Ramos (cell line): ENCODE results near the gene TPPP.
"Not testable (repeated sequence)": the region's sequence is repeated elsewhere in the genome, so short reads cannot be mapped to it uniquely, and the experiment has no call there.

ENCODE experiments used
- in situ Hi-C: fragments of 300-500 bp; cut with MboI; formaldehyde crosslinking; loops from one replicate; pipeline ENCODE4 v1.14.3; 2022; ENCODE audit warnings: low sequenced_read_pairs; ENCODE audit not compliant: unreplicated experiment

Gene TPPP

DNA sequence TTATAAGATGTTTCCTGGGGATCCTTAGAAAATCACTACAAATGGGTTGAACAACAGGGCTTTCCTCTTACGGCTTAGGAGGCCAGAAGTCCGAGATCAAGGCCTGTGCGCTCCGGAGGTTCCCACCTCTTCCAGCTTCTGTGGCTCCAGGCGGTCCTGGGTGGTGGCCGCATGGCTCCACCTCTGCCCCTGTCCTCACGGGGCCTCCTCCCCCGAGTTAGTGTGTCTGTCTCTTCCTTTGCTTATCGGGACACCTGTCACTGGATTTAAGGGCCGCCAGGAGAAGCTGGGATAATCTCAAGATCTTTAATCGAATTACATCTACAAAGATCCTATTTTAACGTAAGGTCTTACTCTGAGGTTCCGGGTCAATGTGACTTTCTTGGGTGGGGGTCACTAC, 2.3 kb upstream of the TPPP start:
- in situ Hi-C loops = not testable (repeated sequence)

DNA sequence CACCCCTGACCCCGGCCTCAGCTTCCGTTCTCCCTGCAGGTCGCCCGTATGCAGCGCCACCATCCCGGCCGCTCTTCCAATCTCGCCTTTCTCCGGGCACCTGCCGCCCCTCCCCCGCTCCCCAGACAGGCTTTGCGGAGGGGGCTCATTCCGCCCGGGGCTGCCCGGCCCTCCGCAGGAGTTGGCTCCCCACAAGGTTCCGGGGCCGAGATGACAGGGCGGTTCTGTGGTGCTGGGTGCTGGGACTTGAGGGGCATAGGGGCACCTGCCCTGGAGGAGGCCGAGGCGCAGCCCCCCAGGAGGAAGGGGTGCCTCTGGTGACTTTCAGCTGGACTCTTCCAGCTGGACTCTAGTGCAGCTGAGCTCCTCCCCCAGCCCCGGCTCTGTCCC, 885 bp upstream of the TPPP start:
- in situ Hi-C loops = not testable (repeated sequence)

DNA sequence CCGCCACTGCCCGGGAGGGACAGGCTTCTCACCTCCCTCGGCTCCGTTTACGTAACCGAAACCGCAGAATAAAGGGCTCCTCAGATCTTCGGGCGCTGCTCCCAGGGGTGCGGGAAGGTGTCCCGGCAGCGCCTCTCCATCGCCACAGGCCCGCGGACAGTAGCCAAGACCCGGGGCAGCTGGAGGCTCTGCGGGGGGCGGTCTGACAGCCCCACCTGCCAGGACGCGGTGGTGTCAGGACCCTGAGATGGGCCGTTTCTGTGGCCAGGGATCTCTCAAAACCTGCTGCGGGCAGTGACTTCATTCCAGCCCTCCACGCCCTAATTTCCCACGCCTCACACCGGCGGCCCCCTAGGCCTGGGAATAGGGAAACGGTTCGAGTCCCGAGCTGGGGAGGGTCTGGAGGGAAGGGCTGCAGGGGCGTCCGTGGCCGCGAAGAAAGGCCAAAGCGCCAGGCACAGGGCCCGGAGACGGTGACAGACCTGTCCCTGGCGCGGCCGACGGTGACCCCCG, 567 bp downstream of the TPPP start:
- in situ Hi-C loops = not testable (repeated sequence)

DNA sequence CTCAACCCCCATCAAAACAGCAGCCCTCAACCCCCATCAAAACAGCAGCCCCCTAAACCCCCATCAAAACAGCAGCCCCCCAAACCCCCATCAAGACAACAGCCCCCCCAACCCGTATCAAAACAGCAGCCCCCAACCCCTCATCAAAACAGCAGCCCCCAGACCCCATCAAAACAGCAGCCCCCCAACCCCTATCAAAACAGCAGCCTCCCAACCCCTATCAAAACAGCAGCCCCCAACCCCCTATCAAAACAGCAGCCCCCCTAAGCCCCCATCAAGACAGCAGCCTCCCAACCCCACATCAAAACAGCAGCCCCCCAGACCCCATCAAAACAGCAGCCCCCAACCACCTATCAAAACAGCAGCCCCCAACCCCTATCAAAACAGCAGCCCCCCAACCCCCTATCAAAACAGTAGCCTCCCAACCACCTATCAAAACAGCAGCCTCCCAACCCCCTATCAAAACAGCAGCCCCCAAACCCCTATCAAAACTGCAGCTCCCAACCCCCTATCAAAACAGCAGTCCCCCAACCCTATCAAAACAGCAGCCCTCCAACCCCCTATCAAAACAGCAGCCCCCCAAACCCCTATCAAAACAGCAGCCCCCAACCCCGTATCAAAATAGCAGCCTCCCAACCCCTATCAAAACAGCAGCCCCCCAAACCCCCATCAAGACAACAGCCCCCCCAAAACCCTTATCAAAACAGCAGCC, 1.2 kb downstream of the TPPP start:
- in situ Hi-C loops = no loop called here

DNA sequence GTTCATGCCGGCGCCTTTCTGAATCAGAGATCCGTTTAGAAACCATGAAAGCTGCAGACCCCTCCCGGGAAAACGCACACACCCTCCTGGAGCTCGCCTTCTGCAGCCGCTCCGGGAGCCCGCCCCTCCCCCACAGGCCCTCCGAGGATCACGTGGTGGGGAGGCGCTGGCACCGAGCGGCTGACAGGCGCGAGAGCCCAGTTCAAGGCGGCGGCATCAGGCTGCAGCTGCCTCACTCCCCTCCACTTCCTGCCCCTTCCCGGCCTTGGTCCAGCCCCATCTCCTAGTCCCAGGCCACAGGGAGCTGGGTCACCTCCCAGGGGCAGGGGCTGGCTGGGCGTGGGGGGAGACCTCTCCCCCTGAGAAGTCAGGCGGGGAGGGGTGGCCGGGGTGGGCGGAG, 2.1 kb downstream of the TPPP start:
- in situ Hi-C loops = not testable (repeated sequence)

DNA sequence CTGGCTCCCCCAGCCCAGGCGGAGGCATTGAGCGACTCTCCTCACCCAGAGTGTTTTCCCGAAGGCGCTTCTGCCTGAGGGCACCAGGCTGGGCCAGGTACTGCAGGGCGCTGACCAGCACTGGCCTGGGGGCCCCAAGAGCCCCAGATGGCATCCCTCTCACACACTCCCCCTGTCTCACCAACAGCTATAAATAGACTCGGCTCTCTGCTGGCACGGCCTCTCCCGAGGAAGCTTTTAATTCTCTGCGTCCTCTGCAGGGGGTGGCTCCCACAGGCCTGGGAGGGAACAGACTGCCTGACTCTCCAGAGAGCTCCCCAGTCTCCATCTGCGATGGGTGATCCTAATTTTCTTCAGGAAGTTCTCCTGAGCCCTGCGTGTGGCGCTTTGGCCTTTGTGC, 2.9 kb downstream of the TPPP start:
- in situ Hi-C loops = not testable (repeated sequence)

DNA sequence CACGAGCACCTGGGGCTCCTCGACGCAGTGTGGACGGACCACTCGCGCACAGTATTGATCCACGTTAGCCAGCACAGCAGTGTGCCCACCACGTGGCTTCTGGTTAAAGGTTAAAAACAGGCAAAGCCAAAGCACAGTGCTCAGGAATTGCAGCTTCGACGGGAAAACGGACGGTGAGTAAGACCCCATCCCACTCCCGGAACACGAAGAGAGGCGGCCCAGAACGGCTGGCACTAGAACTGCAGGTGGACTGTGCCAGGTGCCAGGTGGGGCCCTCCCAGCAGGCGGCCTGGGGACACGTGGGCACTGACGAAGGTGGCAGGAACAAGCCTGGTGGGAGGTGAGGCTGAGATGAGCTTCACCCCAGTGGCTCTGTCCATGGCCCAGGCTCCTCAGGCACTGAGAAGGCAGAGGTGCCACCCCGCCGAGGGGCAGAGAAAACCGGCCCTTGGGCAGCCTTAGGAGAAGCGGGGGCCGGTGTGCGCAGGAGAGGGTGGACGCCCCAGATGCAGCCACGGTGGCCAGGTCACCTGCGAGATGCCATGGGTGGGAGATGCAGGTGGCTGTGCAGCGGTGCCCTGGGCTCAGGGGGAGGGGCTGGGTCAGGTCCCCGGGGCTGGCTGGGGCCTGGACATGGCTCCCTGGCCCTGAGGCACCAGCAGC, 4.7 kb downstream of the TPPP start:
- in situ Hi-C loops = not testable (repeated sequence)

DNA sequence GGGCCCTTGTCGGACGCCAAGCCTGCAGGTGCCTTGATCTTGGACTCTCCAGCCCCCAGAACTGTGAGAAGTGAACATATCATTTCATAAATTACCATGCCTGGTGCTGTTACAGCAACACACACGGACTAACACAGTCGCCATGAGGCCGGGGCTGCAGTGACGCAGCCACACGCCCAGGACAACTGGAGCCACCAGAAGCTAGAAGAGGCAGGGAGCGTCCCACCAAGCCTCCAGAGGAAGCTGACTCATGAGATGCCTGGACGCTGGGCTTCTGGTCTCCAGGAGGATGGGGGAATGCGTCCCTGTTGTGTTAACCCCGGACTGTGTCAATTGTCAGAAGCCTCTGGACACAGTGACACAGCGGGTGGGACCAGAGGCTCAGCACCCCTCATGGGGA, 6.2 kb downstream of the TPPP start:
- in situ Hi-C loops = not testable (repeated sequence)

DNA sequence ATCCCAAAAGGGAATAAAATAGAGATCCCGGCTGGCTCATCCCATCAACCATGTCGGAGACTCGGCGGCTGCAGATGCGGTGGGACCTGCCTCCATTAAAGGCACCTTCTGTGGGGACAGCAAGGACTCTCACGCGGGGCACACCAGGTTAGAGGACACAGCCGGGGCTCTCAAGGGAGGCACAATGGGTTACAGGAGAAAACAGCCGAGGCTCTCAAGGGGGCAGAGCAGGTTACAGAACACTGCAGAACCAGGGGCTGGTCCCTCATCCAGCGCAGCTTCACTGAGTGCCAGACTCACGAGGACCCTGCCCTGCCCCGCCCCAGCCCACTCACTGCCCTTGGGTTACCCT, 7.0 kb downstream of the TPPP start:
- in situ Hi-C loops = not testable (repeated sequence)

DNA sequence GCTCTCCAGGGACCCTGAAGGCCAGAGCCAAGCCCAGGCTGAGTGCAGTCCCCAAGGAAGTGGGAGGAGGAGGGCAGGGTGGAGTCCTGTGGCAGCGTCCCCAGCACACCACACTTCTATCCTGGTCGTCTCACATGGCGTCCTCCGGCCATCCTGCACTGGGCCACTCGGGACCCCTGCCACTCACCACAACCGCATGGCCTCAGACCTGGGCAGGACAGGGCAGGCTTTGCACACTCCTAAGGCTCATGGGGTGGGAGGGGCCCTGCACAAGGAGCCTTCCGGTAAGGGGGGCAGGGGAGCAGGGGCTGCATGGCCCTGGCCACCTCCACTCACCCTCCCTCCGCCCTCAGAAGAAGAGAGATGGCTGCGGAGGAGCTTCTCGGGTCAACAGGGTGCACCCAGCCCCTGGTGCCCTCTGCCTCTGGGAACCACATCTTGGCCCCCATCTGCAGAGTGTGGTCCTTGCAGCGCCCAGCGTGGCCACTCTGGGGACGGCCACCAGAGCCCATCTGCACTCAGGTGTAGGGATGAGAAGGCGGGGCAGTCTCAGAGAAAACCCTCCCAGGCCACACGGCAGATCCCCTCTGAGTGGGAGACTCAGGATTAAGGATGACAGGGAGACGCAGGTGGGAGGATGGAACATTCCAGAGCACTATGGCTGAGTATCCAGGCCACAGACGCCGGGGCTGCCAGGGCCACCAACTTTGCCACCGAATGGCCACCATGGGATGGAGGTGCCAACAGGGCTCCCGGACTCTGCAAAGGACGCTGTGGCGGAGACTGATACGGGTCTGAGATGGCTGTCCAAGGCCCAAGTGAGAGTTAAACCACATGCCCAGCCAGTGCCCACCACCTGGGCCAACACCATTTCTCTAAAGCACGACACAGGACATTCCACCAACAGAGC, 7.6 kb downstream of the TPPP start:
- in situ Hi-C loops = no loop called here

DNA sequence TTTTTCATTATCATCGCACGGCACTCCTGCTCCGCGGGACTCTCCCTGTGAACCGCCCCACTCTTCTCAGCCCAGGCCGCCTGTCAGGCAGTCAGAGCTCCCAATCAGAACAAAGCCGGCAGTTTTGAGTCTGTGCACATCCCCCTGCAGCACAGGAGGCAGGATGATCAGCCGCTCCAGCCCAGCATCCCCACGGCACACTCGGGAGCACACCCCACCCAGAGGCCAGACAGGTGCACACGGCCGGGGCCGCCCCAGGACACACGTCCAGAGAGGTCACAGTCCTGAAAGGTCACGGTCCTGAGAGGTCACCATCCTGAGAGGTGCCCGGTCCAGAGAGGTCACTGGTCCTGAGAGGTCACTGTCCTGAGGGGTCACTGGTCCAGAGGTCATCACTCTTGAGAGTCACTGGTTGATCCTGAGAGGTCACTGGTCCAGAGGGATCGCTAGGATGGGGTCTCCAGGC, 8.4 kb downstream of the TPPP start:
- in situ Hi-C loops = no loop called here

DNA sequence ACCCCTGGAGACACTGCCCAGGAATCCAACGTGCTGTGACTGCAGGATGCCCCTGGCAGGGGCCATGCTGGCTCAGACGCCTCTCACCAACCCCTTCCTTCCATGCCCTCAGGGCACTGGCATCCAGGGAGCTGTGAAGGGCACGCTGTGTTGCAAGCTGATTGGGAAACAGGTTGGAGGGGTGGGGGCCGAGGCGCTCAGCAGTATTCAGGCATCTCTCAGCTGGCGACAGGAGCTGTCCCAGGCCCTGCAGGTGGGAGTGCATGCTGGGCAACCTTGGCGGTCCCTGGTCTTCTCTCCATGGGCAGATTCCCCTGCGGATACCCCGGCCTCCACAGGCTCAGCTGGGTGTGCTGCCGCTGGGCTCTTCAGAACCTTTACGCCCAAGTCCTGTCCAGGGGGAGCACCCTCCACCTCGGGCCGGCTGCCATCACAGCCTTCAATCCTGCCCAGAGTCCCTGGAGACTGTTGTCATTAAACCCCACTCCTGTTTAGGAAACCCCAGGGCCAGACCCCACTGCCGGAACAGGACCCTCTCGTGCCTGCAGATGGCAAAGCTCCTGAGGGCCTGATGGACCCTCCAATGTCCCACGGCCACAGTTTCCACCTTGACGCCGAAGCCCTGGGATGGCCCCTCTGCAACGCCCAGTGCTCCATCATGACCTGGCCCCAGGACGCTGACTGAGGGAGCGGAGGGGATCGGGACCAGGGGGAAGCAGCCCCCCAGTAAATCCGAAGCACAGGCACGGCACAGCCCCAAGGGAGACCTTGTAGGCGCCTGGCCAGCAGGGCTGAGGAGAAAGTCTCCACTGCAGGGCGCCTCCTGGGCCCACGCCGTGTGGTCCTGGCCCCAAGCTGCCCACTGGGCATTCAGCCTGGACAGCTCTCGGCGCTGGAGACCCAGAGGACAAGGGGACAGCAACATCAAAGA, 9.3 kb downstream of the TPPP start:
- in situ Hi-C loops = no loop called here

DNA sequence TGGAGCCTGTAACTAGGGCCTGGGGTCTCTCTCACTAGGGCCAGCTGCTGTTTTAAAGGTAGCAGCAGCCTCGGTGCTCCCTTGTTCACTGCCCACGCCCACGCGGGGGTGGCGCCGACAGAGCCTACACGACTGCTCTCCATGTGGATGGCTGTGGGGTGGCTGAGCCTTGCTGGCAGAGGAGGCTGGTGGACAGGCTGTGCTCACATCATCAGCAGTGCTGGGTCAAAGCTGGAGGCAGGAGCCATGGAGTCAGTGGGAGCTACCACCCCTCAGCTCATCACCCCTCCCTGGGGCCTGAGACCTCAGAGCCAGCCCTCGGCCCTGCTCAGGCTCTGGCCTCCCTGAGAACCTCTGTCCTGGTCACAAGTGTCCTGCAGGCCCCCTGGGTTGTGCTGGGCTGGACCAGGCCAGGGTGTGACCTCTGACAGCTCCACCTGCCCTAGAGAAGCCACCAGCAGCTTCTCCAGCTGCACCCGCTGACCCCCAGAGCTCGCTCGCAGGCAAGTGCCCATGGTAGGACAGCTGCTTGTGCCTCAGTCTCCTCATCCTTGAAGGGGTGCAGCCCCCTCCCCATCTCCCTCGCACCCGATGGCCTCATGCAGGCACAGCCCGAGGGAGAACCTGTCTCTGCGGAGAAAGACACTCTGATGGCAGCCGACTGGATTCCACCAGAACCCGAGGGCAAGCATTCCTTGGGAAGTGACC, 10.3 kb downstream of the TPPP start:
- in situ Hi-C loops = not testable (repeated sequence)

DNA sequence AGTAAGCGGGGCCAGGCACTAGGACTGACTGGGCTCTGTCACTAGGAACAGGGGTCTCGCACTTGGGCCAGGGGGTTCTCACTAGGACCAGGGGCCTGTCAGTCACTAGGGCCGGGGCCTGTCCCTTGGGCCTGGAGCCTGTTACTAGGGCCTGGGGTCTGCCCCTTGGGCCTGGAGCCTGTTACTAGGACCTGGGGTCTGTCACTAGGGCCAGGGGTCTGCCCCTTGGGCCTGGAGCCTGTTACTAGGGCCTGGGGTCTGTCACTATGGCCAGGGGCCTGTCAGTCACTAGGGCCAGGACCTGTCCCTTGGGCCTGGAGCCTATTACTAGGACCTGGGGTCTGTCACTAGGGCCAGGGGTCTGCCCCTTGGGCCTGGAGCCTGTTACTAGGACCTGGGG, 10.9 kb downstream of the TPPP start:
- in situ Hi-C loops = not testable (repeated sequence)

DNA sequence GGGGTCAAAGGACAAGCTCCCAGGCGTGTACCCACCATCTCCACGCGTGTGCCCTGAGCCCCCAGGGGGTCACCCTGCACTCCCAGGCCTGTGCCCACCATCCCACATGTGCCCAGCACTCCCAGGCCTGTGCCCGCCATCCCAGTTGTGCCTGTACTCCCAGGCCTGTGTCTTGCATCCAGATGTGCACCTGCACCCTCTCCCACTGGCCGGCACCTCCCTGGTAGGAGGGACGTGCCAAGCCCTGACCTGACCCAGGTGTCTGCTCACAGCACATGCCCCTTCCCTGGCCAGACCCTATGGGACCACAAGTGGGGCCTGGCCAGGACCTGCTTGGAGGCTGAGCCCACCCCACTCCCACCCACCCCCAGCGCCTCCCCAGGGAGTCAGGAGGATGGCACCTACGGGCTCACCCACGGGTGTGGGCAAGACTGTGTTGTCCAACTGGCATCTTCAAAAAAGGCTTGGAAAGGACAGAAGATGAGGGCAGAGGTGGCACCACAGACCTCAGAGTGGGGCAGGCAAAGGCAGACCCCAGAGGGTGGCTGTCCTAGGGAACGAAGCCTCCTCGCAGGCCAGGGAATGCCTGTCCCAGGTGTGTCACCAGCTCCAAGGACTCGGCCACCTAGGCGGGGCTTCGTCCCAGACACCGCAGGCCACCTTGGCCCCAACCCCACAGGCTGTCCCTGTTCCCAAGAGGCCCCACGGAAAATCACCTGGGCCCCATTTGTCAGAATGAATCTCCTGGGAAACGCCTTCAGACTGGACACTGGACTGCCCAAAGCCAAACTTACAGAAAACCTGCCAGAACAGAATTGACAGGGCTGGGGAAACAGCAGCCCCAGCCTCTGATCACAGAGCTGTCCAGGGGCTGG, 11.6 kb downstream of the TPPP start:
- in situ Hi-C loops = not testable (repeated sequence)

DNA sequence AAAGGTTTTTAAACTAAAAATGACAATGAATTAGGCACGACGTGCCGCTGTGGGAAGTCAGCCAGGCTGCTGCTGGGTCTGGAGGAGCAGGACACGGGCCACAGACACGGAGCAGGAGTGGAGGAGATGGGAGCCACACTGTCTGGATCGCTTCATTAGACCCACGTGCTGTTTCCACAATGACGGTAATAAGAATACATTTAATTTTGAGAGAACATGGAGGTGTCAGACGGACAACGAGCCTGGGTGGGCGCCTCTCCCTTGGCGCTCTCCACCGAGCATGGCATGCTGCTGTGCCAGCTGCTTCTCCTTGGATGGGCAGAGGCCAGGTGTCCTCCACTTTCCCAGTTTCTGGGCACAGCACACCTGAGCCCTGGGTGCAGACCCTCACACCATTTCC, 12.3 kb downstream of the TPPP start:
- in situ Hi-C loops = not testable (repeated sequence)

DNA sequence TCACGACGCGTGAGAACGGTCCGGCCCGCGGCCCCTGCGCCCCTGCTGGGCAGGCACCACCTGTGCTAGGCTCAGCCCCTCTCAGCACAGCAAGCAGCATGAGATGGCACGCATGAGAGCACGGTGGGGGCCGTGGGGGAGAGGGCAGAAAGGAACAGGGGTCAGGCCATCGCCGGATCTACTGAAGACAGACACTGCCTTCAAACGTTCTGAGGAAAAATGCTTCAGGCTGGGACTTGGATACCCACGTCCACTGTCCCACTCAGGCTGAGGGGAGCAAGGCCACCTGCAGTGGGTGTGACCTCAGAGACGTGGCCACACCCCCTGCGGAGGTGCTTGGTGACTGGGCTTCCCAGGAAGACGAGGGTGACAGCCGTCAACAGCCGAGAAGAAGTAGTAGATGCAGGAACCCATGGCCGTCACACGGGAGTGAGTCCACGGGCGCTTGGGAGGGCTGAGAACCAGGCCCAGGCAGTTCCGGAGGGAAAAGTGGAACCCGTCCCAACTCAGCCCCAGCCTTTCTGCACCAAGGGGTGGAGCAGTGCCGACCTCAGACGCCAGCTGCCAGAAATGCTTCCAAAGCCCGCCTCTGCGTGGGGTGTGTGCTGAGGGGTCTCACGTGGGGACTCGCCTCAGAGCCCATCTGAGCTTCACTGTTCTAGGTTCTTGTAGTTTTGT, 12.9 kb downstream of the TPPP start:
- in situ Hi-C loops = not testable (repeated sequence)
